GM18505 (cell line): ENCODE data around the gene GRK5.
"Not testable (repeated sequence)": the region's sequence is repeated elsewhere in the genome, so short reads cannot be mapped to it uniquely, and the experiment has no call there.

Source experiments
- ATAC-seq: cut with Tn5 transposase; IDR thresholded peaks from one replicate; pipeline ENCODE4 v1.9.1; 2021; ENCODE audit not compliant: unreplicated experiment
- POLR2A ChIP-seq: IDR thresholded peaks from 4 replicates; pipeline ENCODE4 v1.6.1; 2011; ENCODE audit warnings: borderline replicate concordance; ENCODE audit not compliant: insufficient read depth, insufficient read length; ENCODE audit errors: extremely low read depth

Gene GRK5

GRCh38 chr10:119256030-119256429, 48.7 kb downstream of the GRK5 start:
- TF ChIP-seq POLR2A, result no peak
- no peak for ATAC-seq

GRCh38 chr10:119256897-119257296, 49.5 kb downstream of the GRK5 start:
- no peak for ATAC-seq
- TF ChIP-seq POLR2A, result no peak

- no peak for ATAC-seq
- no peak for TF ChIP-seq POLR2A
These were observed 50.6 kb downstream of the GRK5 start for GRCh38 chr10:119257899-119258419.

GRCh38 chr10:119259345-119259744, 52.0 kb downstream of the GRK5 start:
- no peak for TF ChIP-seq POLR2A

GRCh38 chr10:119261016-119261415, 53.6 kb downstream of the GRK5 start:
- ATAC-seq, result not testable (repeated sequence)

More at GRCh38 chr10:119259345-119259744, 52.0 kb downstream of the GRK5 start:
- no peak for ATAC-seq

GRCh38 chr10:119263951-119264617, 56.7 kb downstream of the GRK5 start:
- ATAC-seq, result no peak

GRCh38 chr10:119265691-119266090, 58.3 kb downstream of the GRK5 start:
- no peak for TF ChIP-seq POLR2A
- no peak for ATAC-seq

More at GRCh38 chr10:119263951-119264617, 56.7 kb downstream of the GRK5 start:
- no peak for TF ChIP-seq POLR2A

GRCh38 chr10:119267384-119267783, 60.0 kb downstream of the GRK5 start:
- no peak for ATAC-seq
- no peak for TF ChIP-seq POLR2A

- no peak for ATAC-seq
These were observed 61.1 kb downstream of the GRK5 start for GRCh38 chr10:119268428-119268827.

GRCh38 chr10:119268871-119269506, 61.6 kb downstream of the GRK5 start:
- TF ChIP-seq POLR2A, result no peak
- peak; percentile 73 for ATAC-seq

More at GRCh38 chr10:119268428-119268827, 61.1 kb downstream of the GRK5 start:
- no peak for TF ChIP-seq POLR2A

GRCh38 chr10:119269737-119270136, 62.4 kb downstream of the GRK5 start:
- no peak for TF ChIP-seq POLR2A
- ATAC-seq, result no peak

- TF ChIP-seq POLR2A, result peak; percentile 60
- ATAC-seq, result peak; percentile 52
These were observed 63.5 kb downstream of the GRK5 start for GRCh38 chr10:119270762-119271366.

- ATAC-seq, result not testable (repeated sequence)
These were observed 65.0 kb downstream of the GRK5 start for GRCh38 chr10:119272338-119272734.

- ATAC-seq, result no peak
- no peak for TF ChIP-seq POLR2A
These were observed 65.4 kb downstream of the GRK5 start for GRCh38 chr10:119272736-119273135.

GRCh38 chr10:119273413-119273812, 66.0 kb downstream of the GRK5 start:
- ATAC-seq, result no peak
- no peak for TF ChIP-seq POLR2A
